CD14-positive monocyte (primary cell): ENCODE measurements around the gene PSMB8. TPM values are rescaled to one million over a fixed set of nuclear protein-coding genes. Genes with fewer than 3 reads are reported as not detected.
A peak's percentile ranks its signal among the peaks of the same experiment; 100 is the strongest.

Source experiments
- DNase-seq, 3 donors: peaks; one replicate each; pipeline ENCODE4 v3.0.0-alpha.2; 2011 to 2022
- H2AFZ ChIP-seq: 2 replicates; pipeline ENCODE4 v1.6.0; 2012; ENCODE audit warnings: mild to moderate bottlenecking, low read depth, low read length, inconsistent platforms; ENCODE audit not compliant: insufficient read depth, poor library complexity, severe bottlenecking
- H3K27ac ChIP-seq, 2 donors: 1 replicate in 1 of 2; 2 replicates in 1 of 2; pipeline ENCODE4 v1.5.1; 2012 to 2013; ENCODE audit warnings: low read length in 2 of 2, control low read depth in 1 of 2, inconsistent platforms in 1 of 2, low read depth in 1 of 2, mild to moderate bottlenecking in 1 of 2
- H3K27me3 ChIP-seq, 2 donors: one replicate each; pipeline versions ENCODE4 v1.6.0 to v1.6.1; 2011 to 2013; ENCODE audit warnings: low read length in 2 of 2; ENCODE audit not compliant: control insufficient read depth in 2 of 2, insufficient read depth in 2 of 2
- H3K36me3 ChIP-seq, 2 donors: replicated peaks in 1 of 2; 1 replicate in 1 of 2; 2 replicates in 1 of 2; pipeline versions ENCODE4 v1.5.1 to v1.6.1; 2012 to 2013; ENCODE audit warnings: low read length in 2 of 2, control low read depth in 1 of 2, inconsistent platforms in 1 of 2, mild to moderate bottlenecking in 1 of 2; ENCODE audit not compliant: insufficient read depth in 2 of 2, control insufficient read depth in 1 of 2
- H3K4me1 ChIP-seq, 2 donors: 1 replicate in 1 of 2; 2 replicates in 1 of 2; pipeline versions ENCODE4 v1.5.1 to v1.6.1; 2012 to 2013; ENCODE audit warnings: low read length in 2 of 2, control low read depth in 1 of 2, inconsistent platforms in 1 of 2, mild to moderate bottlenecking in 1 of 2, moderate library complexity in 1 of 2; ENCODE audit not compliant: insufficient read depth in 2 of 2, control insufficient read depth in 1 of 2
- H3K4me2 ChIP-seq: replicated peaks from 2 replicates; pipeline ENCODE3; 2012; ENCODE audit warnings: low read length, moderate library complexity, mild to moderate bottlenecking; ENCODE audit not compliant: poor library complexity, severe bottlenecking; ENCODE audit errors: extremely low read depth
- H3K4me3 ChIP-seq, 3 experiments: fragments of 200-600 bp in 1 of 3; sonication (generic) in 1 of 3; replicated peaks in 1 of 3; 1 replicate in 2 of 3; 2 replicates in 1 of 3; pipeline ENCODE4 v1.5.1; 2011 to 2013; ENCODE audit warnings: low read length in 3 of 3, mild to moderate bottlenecking in 3 of 3, control low read depth in 2 of 3, low read depth in 2 of 3, inconsistent platforms in 1 of 3, moderate library complexity in 1 of 3
- H3K79me2 ChIP-seq: 2 replicates; pipeline ENCODE4 v1.6.0; 2012; ENCODE audit warnings: mild to moderate bottlenecking, control low read depth, inconsistent platforms, low read length, moderate library complexity; ENCODE audit not compliant: insufficient read depth
- H3K9ac ChIP-seq: 2 replicates; pipeline ENCODE4 v1.6.0; 2017; ENCODE audit warnings: low read length, mild to moderate bottlenecking; ENCODE audit not compliant: insufficient read depth, poor library complexity, severe bottlenecking
- H3K9me3 ChIP-seq, 2 donors: replicated peaks in 1 of 2; 1 replicate in 1 of 2; 2 replicates in 1 of 2; pipeline versions ENCODE4 v1.5.1 to v1.6.1; 2012 to 2013; ENCODE audit warnings: low read length in 2 of 2, control low read depth in 1 of 2; ENCODE audit not compliant: control insufficient read depth in 1 of 2, insufficient read depth in 1 of 2
- H4K20me1 ChIP-seq: 2 replicates; pipeline ENCODE4 v1.6.0; 2012; ENCODE audit warnings: mild to moderate bottlenecking, low read length, control low read depth, moderate library complexity; ENCODE audit not compliant: insufficient read depth
- H3K27ac Mint-ChIP-seq, 7 donors: one replicate each; pipeline ENCODE4 v1.8.0; 2020; ENCODE audit warnings: mild to moderate bottlenecking in 7 of 7, mixed read lengths in 7 of 7, moderate library complexity in 6 of 7, inconsistent platforms in 2 of 7
- H3K27me3 Mint-ChIP-seq, 3 donors: one replicate each; pipeline ENCODE4 v1.8.0; 2021 to 2022; ENCODE audit warnings: low read depth in 3 of 3, mild to moderate bottlenecking in 3 of 3, mixed read lengths in 3 of 3, moderate library complexity in 3 of 3, inconsistent platforms in 1 of 3
- H3K36me3 Mint-ChIP-seq, 2 donors: one replicate each; pipeline ENCODE4 v1.8.0; 2020; ENCODE audit warnings: mixed read lengths in 2 of 2, inconsistent platforms in 1 of 2, mild to moderate bottlenecking in 1 of 2
- H3K4me1 Mint-ChIP-seq: one replicate; pipeline ENCODE4 v1.8.0; 2020; ENCODE audit warnings: mild to moderate bottlenecking, mixed read lengths
- H3K4me3 Mint-ChIP-seq, 2 donors: one replicate each; pipeline ENCODE4 v1.8.0; 2020; ENCODE audit warnings: mild to moderate bottlenecking in 2 of 2, mixed read lengths in 2 of 2, moderate library complexity in 1 of 2
- H3K9me3 Mint-ChIP-seq, 7 donors: one replicate each; pipeline ENCODE4 v1.8.0; 2020 to 2022; ENCODE audit warnings: mixed read lengths in 7 of 7, mild to moderate bottlenecking in 6 of 7, moderate library complexity in 6 of 7, inconsistent platforms in 2 of 7
- WGBS: methylation state at CpG from one replicate; pipeline ENCODE4 v1.1.5; 2013; ENCODE audit warnings: missing lambda C conversion rate; ENCODE audit not compliant: insufficient coverage; 5-methylcytosine and 5-hydroxymethylcytosine counted together
- intact Hi-C, 2 donors: fragments of 100-400 bp; cut with micrococcal nuclease; formaldehyde crosslinking; loops; one replicate each; pipeline versions ENCODE4 v1.15.0 to v1.15.1; 2023
- polyA plus RNA-seq, 3 donors: library from polyadenylated mRNA; depleted of rRNA in 1 of 3; unstranded in 2 of 3; stranded (reverse) in 1 of 3; fragments of 300-500 nt in 2 of 3; fragments of >200 nt in 1 of 3; fragmentation: Illumina TruSeq in 2 of 3; gene quantifications; 1 replicate in 2 of 3; 2 replicates in 1 of 3; pipeline ENCODE4 v1.2.3, GENCODE V29; 2012 to 2021
- TF ChIP-seq, protein P1 (sequence below): fragments of 200-600 bp; IDR thresholded peaks from one replicate; pipeline ENCODE4 v1.8.0; 2022; ENCODE audit warnings: antibody characterized with exemption, mild to moderate bottlenecking

PSMB8 gene
- polyA plus RNA-seq, 3 donors = 164 to 534 (median 487) TPM

- no peak for DNase-seq
- H3K9ac ChIP-seq = no peak overlapping the region
- Mint-ChIP-seq H3K27ac (peak overlapping the region in 2 of 7 donors; percentile 47 to 65), H3K4me1 (peaks cover 18% of the 10 kb centered on the region), H3K27me3 (no peaks in the 10 kb centered on the region), H3K9me3 (no peaks in the 10 kb centered on the region), H3K4me3 (no peak overlapping the region), H3K36me3 (peaks cover 98 to 99% of the 10 kb centered on the region in 2 donors)
- TF ChIP-seq, protein P1, sequence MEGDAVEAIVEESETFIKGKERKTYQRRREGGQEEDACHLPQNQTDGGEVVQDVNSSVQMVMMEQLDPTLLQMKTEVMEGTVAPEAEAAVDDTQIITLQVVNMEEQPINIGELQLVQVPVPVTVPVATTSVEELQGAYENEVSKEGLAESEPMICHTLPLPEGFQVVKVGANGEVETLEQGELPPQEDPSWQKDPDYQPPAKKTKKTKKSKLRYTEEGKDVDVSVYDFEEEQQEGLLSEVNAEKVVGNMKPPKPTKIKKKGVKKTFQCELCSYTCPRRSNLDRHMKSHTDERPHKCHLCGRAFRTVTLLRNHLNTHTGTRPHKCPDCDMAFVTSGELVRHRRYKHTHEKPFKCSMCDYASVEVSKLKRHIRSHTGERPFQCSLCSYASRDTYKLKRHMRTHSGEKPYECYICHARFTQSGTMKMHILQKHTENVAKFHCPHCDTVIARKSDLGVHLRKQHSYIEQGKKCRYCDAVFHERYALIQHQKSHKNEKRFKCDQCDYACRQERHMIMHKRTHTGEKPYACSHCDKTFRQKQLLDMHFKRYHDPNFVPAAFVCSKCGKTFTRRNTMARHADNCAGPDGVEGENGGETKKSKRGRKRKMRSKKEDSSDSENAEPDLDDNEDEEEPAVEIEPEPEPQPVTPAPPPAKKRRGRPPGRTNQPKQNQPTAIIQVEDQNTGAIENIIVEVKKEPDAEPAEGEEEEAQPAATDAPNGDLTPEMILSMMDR = no peak
- H3K9me3 ChIP-seq = no peaks in the 10 kb centered on the region
- no peaks in the 10 kb centered on the region for H3K27me3 ChIP-seq
- H2AFZ ChIP-seq = no peak overlapping the region
- H3K4me1 ChIP-seq = peaks cover 4 to 5% of the 10 kb centered on the region in 2 donors
- intact Hi-C loops = no loop called here
- H3K36me3 ChIP-seq = peaks cover 93 to 98% of the 10 kb centered on the region in 2 donors
- H4K20me1 ChIP-seq = peaks cover 25% of the 10 kb centered on the region
- no peak overlapping the region for H3K4me2 ChIP-seq
- 97% methylated on average over 13 of the region's 13 CpGs for WGBS
- peaks cover 13% of the 10 kb centered on the region for H3K79me2 ChIP-seq
- H3K4me3 ChIP-seq = no peak overlapping the region
- no peak overlapping the region for H3K27ac ChIP-seq
Observed at GRCh38 chr6:32832535-32832934, 11.3 kb downstream of the PSMB8 start.

DNA sequence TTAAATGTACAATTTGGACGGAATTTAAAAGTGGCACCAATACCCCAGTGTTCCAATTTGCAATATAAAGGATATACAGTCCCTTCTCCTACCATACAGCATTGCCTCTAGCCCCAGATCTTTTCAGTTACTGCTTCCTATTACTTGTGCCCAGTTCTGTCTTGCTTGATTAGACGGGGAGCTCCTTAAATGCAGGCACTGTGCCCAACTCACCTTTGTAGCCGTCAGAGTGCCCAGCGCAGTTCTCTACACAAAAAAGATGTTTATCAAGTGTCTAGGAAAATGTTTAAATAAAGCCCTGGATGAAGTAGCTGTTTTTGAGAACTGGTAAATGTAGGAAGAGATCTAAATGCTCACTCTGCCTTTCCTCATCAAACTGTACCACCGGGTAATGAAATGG lies 12.9 kb downstream of the PSMB8 start:
- TF ChIP-seq, protein P1 = no peak
- no peaks in the 10 kb centered on the region for H3K27me3 Mint-ChIP-seq
- DNase-seq = no peak
- no peak overlapping the region for H3K4me3 Mint-ChIP-seq
- Histone ChIP-seq H3K4me2 (no peak overlapping the region), H3K4me3 (no peak overlapping the region), H3K27me3 (no peaks in the 10 kb centered on the region), H3K9ac (no peak overlapping the region), H2AFZ (no peak overlapping the region), H4K20me1 (peaks cover 21% of the 10 kb centered on the region), H3K27ac (no peak overlapping the region), H3K4me1 (no peaks in the 10 kb centered on the region), H3K36me3 (peaks cover 83 to 99% of the 10 kb centered on the region in 2 donors), H3K79me2 (no peaks in the 10 kb centered on the region), H3K9me3 (no peaks in the 10 kb centered on the region)
- no peaks in the 10 kb centered on the region for H3K9me3 Mint-ChIP-seq
- intact Hi-C loops = no loop called here
- no CpG with 5 or more reads among the region's 5 CpGs for WGBS
- peaks cover 92% of the 10 kb centered on the region in 2 donors for H3K36me3 Mint-ChIP-seq
- H3K27ac Mint-ChIP-seq = no peak overlapping the region
- peaks cover 7% of the 10 kb centered on the region for H3K4me1 Mint-ChIP-seq
